Natural killer cell treated with Interleukin-12 subunit alpha and Interleukin-12 subunit beta and Interleukin-15 and Interleukin-18, amount 100 ng/mL, for 72 hours (primary cell): ENCODE results near the gene ZCCHC2. TPM values are rescaled to one million over a fixed set of nuclear protein-coding genes. Genes with fewer than 3 reads are reported as not detected.

ENCODE experiments used
- ATAC-seq, 2 donors: fragments of 150-1000 bp; cut with Tn5 transposase in 1 of 2; sonication (Bioruptor Pico), chemical (Tn5 transposase) in 1 of 2; 2 replicates each; pipeline ENCODE4 v1.10.0; 2021
- DNase-seq: peaks from one replicate; pipeline ENCODE4 v3.0.0; 2022; ENCODE audit warnings: low spot score
- H3K27ac Mint-ChIP-seq, 2 donors: 1 replicate in 1 of 2; 2 replicates in 1 of 2; pipeline ENCODE4 v1.8.0; 2022; ENCODE audit warnings: mixed read lengths in 2 of 2, mild to moderate bottlenecking in 1 of 2, moderate library complexity in 1 of 2
- H3K27me3 Mint-ChIP-seq, 2 donors: 1 replicate in 1 of 2; 2 replicates in 1 of 2; pipeline ENCODE4 v1.8.0; 2022; ENCODE audit warnings: mixed read lengths in 2 of 2
- H3K36me3 Mint-ChIP-seq: one replicate; pipeline ENCODE4 v1.8.0; 2022; ENCODE audit warnings: mixed read lengths
- H3K4me1 Mint-ChIP-seq, 2 donors: 1 replicate in 1 of 2; 2 replicates in 1 of 2; pipeline ENCODE4 v1.8.0; 2022; ENCODE audit warnings: low read depth in 2 of 2, mixed read lengths in 2 of 2, mild to moderate bottlenecking in 1 of 2
- H3K4me3 Mint-ChIP-seq: one replicate; pipeline ENCODE4 v1.8.0; 2022; ENCODE audit warnings: mixed read lengths
- H3K9me3 Mint-ChIP-seq: 2 replicates; pipeline ENCODE4 v1.8.0; 2022; ENCODE audit warnings: mixed read lengths
- total RNA-seq, 2 donors: library from RNA; stranded (reverse); gene quantifications; one replicate each; pipeline ENCODE4 v1.2.3, GENCODE V29; 2022

ZCCHC2 gene
- total RNA-seq, 2 donors from 2014 or later, result 46.3 to 51.2 TPM

- no peaks in the 10 kb centered on the region for H3K9me3 Mint-ChIP-seq
- ATAC-seq, result no peak
- H3K36me3 Mint-ChIP-seq, result no peaks in the 10 kb centered on the region
- no peaks in the 10 kb centered on the region for H3K4me1 Mint-ChIP-seq
- H3K27me3 Mint-ChIP-seq, result peaks cover 19 to 21% of the 10 kb centered on the region in 2 donors
- no peak overlapping the region for H3K27ac Mint-ChIP-seq
- no peak overlapping the region for H3K4me3 Mint-ChIP-seq
- no peak for DNase-seq
These were observed 95.9 kb downstream of the ZCCHC2 start for GRCh38 chr18:62618735-62619134.

- Mint-ChIP-seq H3K36me3 (no peaks in the 10 kb centered on the region), H3K4me1 (no peaks in the 10 kb centered on the region), H3K4me3 (no peak overlapping the region), H3K27me3 (peaks cover 2 to 9% of the 10 kb centered on the region in 2 donors), H3K9me3 (no peaks in the 10 kb centered on the region), H3K27ac (no peak overlapping the region)
- DNase-seq (no peak), ATAC-seq (no peak)
These were observed 98.7 kb downstream of the ZCCHC2 start for GRCh38 chr18:62621546-62621945.

GRCh38 chr18:62625019-62625418 lies 102.2 kb downstream of the ZCCHC2 start:
- H3K27ac Mint-ChIP-seq, result no peak overlapping the region
- no peak for ATAC-seq
- H3K36me3 Mint-ChIP-seq, result no peaks in the 10 kb centered on the region
- no peaks in the 10 kb centered on the region for H3K9me3 Mint-ChIP-seq
- no peak for DNase-seq
- no peaks in the 10 kb centered on the region for H3K4me1 Mint-ChIP-seq
- no peak overlapping the region for H3K4me3 Mint-ChIP-seq
- peaks cover 2 to 9% of the 10 kb centered on the region in 2 donors for H3K27me3 Mint-ChIP-seq

Other genes with a start within 250 kb of the ZCCHC2 start
- 10 to 100 TPM in 1 of 2 donors, 1 to 10 TPM in 1; 5.9 to 15.0 TPM for gene TNFRSF11A, start 197.7 kb upstream of the ZCCHC2 start, total RNA-seq
- 10 to 100 TPM in 1 of 2 donors, 1 to 10 TPM in 1; 8.3 to 12.7 TPM for gene PHLPP1, start 192.5 kb downstream of the ZCCHC2 start, total RNA-seq